HEK293T (cell line): ENCODE measurements around the gene NOL11.

Experiments
- ARNT ChIP-seq: fragments of 450-650 bp; IDR thresholded peaks from 2 replicates; pipeline ENCODE4 v1.6.1; 2017; ENCODE audit warnings: mild to moderate bottlenecking
- ELF4 ChIP-seq: fragments of 450-650 bp; IDR thresholded peaks from 2 replicates; pipeline ENCODE4 v1.6.1; 2017; ENCODE audit warnings: antibody characterized with exemption
- FOXA1 ChIP-seq: fragments of 450-650 bp; IDR thresholded peaks from 2 replicates; pipeline ENCODE4 v1.6.1; 2016; ENCODE audit warnings: mild to moderate bottlenecking
- FOXM1 ChIP-seq: fragments of 450-650 bp; IDR thresholded peaks from 2 replicates; pipeline ENCODE4 v1.6.1; 2017; ENCODE audit warnings: mild to moderate bottlenecking, borderline replicate concordance
- ZNF384 ChIP-seq: fragments of 450-650 bp; IDR thresholded peaks from 2 replicates; pipeline ENCODE4 v1.6.1; 2016
- TF ChIP-seq, protein P1 (sequence below): fragments of 450-650 bp; IDR thresholded peaks from 2 replicates; pipeline ENCODE4 v1.6.1; 2016

DNA sequence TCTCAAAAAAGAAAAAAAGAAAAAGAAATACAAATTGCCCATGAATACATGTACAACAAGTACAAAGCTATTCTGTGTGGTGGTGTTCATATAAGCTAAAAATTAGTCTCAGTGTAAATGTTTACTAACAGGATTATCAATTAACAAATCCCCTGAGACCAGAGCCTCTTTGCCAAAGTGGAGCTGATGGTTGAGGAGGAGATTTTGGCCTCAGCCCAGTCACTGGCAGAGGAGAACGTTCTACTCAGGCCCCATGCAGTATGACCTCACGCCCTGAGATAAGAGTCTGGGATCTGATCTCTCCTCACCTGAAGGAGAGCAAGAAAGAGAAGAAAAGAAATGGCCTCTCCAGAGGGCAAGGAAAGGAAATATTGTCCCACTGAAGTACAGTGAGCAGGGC is 35.5 kb upstream of the NOL11 start:
- no peak for TF ChIP-seq ZNF384
- TF ChIP-seq, protein P1, sequence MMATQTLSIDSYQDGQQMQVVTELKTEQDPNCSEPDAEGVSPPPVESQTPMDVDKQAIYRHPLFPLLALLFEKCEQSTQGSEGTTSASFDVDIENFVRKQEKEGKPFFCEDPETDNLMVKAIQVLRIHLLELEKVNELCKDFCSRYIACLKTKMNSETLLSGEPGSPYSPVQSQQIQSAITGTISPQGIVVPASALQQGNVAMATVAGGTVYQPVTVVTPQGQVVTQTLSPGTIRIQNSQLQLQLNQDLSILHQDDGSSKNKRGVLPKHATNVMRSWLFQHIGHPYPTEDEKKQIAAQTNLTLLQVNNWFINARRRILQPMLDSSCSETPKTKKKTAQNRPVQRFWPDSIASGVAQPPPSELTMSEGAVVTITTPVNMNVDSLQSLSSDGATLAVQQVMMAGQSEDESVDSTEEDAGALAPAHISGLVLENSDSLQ: no peak
- TF ChIP-seq ELF4: no peak
- no peak for TF ChIP-seq FOXM1
- TF ChIP-seq ARNT: no peak
- TF ChIP-seq FOXA1: no peak
